Limb (tissue), 2 donors: ENCODE results near the gene MOGAT1.
"Not testable (repeated sequence)": the region's sequence is repeated elsewhere in the genome, so short reads cannot be mapped to it uniquely, and the experiment has no call there.

ENCODE experiments used
- DNase-seq, 2 donors: peaks; one replicate each; pipeline ENCODE4 v3.0.0-alpha.2; 2016; ENCODE audit errors: extremely low spot score in 2 of 2

Gene MOGAT1

DNA sequence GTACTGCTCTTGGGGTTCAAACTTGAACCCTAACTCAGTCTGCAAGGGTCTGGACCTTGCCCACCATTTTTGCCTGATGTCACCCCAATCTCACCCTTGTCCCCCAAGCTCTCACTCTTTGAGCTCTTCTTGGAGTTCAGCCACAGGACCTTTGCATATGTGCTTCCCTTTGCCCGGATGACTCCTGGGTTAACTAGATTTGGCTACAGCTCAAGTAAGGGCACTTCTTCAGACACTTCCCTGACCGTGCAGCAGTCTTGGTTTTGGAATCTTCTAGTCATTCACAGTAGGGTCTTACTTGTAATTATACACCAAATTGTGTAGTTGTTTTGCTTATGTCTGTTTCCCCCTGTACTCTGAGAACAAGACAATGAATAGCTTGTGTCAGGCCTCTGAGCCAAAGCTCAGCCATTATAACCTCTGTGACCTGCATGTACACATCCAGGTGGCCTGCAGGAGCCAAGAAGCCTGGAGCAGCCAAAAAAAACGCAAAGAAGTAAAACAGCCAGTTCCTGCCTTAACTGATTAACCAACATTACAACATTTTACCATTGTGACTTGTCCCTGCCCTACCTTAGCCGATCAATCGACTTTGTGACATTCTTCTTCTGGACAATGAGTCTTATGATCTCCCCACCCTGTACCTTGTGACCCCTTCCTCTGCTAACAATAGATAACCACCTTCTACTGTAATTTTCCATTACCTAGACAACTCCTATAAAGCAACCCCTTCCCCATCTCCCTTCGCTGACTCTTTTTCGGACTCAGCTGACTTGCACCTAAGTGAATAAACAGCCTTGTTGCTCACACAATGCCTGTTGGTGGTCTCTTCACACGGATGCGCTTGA, 1.0 kb upstream of the MOGAT1 start:
- DNase-seq, result no peak

DNA sequence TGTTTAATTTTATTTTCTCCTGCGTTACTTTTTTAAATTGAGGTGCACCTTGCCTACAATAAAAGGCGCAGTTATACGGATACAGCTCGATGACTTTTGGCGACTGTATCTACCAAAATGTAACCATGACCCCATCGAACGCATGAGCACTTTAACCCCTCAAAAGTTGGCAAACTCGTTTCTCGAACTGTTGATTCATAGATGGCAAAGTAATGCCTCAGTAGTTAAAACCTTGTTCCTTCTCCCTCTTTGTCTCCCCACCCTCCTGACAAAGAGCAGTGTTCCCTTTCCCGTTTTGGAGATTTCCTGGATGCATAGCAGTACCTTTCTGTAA, 577 bp downstream of the MOGAT1 start:
- no peak for DNase-seq

DNA sequence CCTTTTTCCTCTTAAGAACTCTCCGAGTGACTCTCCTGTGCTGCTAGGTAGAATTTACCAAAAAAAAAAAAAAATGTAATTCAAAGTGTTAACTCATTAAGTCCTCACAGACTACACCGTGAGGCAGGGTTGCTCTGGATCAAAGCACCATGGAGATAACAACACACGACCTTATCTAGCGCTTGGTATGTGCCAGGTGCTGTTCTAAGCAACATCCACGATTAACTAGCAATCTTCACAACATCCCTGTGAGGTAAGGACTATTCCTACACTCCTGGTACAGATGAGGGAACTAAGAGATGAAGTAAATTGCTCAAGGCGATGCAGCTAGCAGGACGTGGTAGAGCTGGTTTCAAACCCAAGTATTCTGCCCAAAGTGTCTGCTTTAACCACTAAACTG, 1.8 kb downstream of the MOGAT1 start:
- DNase-seq, result no peak

DNA sequence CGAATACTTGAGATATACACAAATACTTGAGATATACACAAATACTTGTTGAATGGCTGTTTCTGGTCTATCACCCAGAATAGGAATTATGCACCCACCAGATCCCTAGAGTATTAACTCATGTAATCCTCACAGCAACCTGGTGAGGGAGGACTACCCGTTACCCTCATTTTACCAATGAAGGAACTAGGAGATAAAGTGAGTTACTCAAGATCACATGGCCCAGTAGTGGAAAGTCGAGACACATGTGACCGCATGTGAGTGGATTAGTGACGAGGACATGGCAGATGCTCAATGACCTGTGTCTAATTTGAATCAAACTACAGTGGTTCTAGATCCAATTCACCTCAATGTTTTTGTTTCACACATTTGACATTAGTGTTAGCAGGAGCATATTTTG, 2.4 kb downstream of the MOGAT1 start:
- no peak for DNase-seq

GRCh38 chr2:222677981-222678380, 6.5 kb downstream of the MOGAT1 start:
- no peak for DNase-seq

DNA sequence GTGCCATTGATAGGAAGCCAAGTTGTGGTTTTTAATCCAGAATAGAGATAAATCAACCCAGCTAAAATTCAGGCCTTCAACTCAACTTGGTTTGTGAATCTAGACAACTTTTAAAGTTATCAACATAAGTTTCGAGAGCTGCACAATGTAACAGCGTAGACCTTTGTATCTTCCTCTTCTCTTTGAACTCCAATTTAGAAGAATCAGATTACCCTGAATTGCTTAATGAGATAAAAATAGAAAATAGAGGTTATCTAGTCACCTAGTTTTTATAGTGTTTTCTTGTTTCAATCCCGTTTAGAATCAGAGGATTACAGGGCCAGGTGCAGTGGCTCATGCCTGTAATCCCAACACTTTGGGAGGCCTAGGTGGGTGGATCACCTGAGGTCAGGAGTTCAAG, 12.3 kb downstream of the MOGAT1 start:
- DNase-seq, result no peak

GRCh38 chr2:222686086-222686750, 14.8 kb downstream of the MOGAT1 start:
- no peak for DNase-seq

DNA sequence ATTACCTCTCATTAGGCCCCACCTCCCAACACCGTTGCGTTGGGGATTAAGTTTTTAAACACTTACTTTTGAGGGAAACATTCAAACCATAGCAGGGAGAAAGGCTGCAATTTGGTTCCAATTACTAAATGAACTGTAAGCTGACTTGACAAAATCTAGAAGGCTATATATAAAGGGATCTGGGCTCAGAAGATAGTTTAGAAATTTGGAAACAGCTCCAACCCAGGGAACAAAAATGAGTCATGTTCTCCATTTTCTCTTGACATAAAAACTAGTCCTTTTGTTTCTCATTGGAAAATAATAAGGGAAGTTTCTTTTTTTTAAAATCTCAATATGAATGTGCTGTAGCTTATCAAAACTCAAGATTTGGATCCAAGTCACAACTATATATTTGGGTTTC, 17.5 kb downstream of the MOGAT1 start:
- no peak for DNase-seq

- DNase-seq, result no peak
Measured at GRCh38 chr2:222689322-222689721, 17.9 kb downstream of the MOGAT1 start.

DNA sequence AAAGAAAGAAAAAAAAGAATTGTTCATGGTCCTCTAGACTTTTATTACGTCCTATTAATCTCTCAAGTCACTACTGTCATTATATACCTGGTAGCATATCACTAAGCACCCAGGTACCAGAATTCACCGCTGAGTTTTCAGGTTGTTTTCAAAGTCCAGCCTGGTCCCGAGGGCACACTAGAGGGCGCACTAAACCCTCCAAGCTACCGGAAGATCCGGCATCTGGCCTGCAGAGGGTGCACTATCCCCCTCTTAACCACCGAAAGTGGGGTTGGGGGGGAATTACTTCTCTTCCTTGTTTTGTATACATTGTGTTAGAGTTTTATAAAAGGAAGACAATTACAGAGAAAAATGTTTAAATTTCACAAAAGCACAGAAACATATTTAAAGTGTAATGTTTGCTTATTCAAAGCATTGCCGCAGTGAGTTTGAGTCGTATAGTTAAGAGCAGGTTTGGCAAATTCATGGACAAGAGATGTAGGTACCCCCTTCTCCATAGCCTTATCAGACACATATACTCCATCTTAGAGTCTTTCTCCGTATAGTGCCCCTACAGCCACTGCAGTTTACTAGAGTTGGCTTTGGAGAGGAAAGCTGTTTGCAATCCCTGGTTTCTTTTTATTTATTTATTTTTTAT, 19.2 kb downstream of the MOGAT1 start:
- peak; percentile 80 to 81 for DNase-seq

DNA sequence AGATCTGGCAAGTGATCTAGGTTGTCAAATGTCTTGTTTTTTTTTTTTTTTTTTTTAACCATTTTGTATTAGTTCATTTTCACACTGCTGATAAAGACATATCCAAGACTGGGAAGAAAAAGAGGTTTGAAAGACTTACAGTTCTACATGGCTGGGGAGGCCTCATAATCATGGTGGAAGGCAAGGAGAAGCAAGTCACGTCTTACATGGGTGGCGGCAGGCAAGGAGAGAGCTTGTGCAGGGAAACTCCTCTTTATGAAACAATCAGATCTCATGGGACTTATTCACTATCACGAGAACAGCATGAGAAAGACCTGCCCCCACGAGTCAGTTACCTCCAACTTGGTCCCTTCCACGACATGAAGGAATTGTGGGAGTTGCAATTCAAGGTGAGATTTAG, 22.0 kb downstream of the MOGAT1 start:
- not testable (repeated sequence) for DNase-seq

DNA sequence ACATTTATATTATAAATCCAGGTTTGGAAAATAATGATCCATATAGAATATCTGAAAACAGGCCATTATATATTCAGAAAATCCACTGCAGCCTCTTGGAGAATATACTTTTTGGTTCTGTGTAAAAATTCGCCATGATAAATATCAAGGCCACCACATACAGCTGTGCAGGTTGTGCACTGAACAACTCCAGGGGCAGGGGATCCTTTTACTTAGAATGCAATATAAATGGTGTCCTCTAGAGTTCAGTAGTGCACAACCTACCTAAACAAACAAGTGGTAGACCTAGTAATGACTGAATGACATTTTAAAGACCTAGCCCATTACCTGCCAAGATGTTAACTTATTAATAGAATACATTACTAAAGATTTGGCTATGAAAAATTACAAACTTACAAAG, 22.4 kb downstream of the MOGAT1 start:
- no peak for DNase-seq

GRCh38 chr2:222698276-222698675, 26.8 kb downstream of the MOGAT1 start:
- DNase-seq, result no peak

- no peak for DNase-seq
Measured at GRCh38 chr2:222701233-222701632, 29.8 kb downstream of the MOGAT1 start.

DNA sequence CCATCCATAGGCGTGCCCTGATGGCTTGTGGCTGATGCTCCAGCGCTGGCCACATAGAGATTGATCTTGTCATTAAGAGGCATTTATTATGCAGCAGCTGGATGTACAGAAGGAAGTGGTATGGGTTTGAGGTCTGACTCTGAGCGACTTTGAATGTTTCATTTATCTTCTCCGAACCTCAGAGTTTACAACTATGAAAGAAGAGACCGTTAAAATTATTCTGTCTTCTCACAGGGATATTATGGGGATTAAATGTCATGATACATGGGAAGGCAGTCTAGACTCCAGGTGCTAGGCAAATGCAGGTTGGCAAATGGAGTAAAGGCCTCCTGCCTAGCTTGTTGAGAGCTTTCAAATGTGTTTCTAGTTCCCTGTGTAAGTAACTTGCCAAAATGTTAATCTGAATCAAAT, 30.3 kb downstream of the MOGAT1 start:
- no peak for DNase-seq

- no peak for DNase-seq
Measured at GRCh38 chr2:222703091-222703490, 31.6 kb downstream of the MOGAT1 start.

GRCh38 chr2:222703886-222704285, 32.4 kb downstream of the MOGAT1 start:
- no peak for DNase-seq

DNA sequence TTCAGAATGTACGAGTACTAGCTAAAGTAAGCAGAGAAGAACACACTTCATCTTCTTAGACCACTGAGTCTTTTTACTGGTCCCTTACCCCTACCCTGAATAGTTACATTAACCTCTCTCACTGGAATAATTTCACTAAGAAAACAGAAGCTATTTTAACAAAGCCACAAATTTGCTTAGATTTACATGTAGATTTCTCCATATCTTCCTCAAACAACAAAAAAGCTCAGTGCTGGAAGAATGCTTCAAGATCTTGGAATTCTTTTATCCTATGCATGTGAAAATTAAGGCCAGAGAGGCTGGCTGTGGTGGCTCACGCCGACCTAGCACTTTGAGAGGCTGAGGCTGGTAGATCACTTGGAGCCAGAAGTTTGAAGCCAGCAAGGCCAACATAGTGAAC, 35.2 kb downstream of the MOGAT1 start:
- no peak for DNase-seq

DNA sequence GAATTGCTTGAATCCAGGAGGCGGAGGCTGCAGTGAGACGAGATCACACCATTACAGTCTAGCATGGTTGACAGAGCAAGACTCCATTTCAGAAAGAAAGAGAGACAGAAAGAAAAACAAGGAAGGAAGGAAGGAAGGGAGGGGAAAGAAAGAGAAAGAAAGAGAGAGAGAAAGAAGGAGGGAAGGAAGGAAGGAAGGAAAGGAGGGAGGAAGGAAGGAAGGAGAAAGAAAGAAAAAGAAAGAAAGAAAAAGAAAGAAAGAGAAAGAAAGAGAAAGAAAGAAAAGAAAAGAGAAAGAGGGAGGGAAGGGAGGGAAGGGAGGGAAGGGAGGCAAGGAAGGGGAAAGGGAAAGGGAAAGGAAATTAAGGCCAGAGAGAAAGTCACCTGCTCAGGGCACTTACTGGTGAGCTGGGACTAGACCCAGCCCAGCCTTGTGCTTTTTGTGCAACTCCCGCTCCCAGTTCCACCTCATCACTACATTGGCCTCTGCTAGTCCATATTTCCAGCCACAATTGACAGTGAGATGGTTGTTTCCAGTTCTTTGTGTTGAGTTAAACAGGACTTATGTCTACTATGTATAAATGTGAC, 35.7 kb downstream of the MOGAT1 start:
- DNase-seq, result no peak

DNA sequence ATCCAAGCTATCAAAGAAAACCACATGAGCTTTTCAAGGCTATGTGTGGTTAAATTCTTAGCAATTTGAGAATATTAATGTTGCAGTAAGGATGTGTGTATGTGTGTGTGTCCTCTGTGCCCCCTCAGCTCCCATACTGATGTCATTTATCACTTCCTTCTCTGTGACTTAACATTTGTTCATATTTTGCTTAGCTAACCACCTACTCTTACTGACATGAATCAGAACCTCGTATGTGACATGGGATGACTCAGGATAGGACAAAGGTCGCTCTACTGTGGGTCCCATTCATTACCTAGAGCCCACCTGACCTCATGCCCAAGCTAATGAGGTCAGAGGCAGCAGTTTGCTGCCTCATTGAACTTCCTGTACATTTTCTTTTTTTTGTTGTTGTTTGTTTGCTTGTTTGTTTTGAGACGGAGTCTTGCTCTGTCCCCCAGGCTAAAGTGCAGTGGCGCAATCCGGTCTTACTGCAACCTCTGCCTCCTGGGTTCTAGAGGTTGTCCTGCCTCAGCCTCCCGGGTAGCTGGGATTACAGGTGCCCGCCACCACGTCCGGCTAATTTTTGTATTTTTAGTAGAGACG, 36.3 kb downstream of the MOGAT1 start:
- no peak for DNase-seq

GRCh38 chr2:222708274-222708710, 36.8 kb downstream of the MOGAT1 start:
- DNase-seq, result peak; percentile 75 to 85
